Measurements from ENCODE around the gene XPR1. TPM values are rescaled to one million over a fixed set of nuclear protein-coding genes. Genes with fewer than 3 reads are reported as not detected.

Gene XPR1
- total RNA-seq, 1 donor from 2014 or later = 62.6 TPM

GRCh38 chr1:180598333-180598974 is 33.4 kb upstream of the XPR1 start:
- DNase-seq (ENCODE audit: low spot score, unreplicated experiment) = no peak
- Mint-ChIP-seq H3K27me3 (no peaks in the 10 kb centered on the region), H3K36me3 (ENCODE audit: insufficient read depth) (no peaks in the 10 kb centered on the region), H3K4me1 (ENCODE audit: low read depth) (peaks cover 25% of the 10 kb centered on the region), H3K4me3 (ENCODE audit: low read depth) (no peak overlapping the region), H3K27ac (peak overlapping the region; percentile 50), H3K9me3 (ENCODE audit: low read depth) (no peaks in the 10 kb centered on the region)
- TF ChIP-seq CTCF (IDR thresholded peaks at IDR 0.05; ENCODE audit: unreplicated experiment) = no peak

- no peak for TF ChIP-seq CTCF (IDR thresholded peaks at IDR 0.05; ENCODE audit: unreplicated experiment)
- Mint-ChIP-seq H3K27ac (no peak overlapping the region), H3K27me3 (no peaks in the 10 kb centered on the region)
These were observed 31.5 kb upstream of the XPR1 start for GRCh38 chr1:180600343-180600742.

GRCh38 chr1:180601512-180601911 is 30.3 kb upstream of the XPR1 start:
- peaks cover 17% of the 10 kb centered on the region for H3K4me1 Mint-ChIP-seq (ENCODE audit: low read depth)
- no peak overlapping the region for H3K27ac Mint-ChIP-seq
- H3K27me3 Mint-ChIP-seq = no peaks in the 10 kb centered on the region
- no peak overlapping the region for H3K4me3 Mint-ChIP-seq (ENCODE audit: low read depth)
- no peak for DNase-seq (ENCODE audit: low spot score, unreplicated experiment)
- no peaks in the 10 kb centered on the region for H3K36me3 Mint-ChIP-seq (ENCODE audit: insufficient read depth)
- no peaks in the 10 kb centered on the region for H3K9me3 Mint-ChIP-seq (ENCODE audit: low read depth)
- TF ChIP-seq CTCF (IDR thresholded peaks at IDR 0.05; ENCODE audit: unreplicated experiment) = no peak

More at GRCh38 chr1:180600343-180600742, 31.5 kb upstream of the XPR1 start:
- DNase-seq (ENCODE audit: low spot score, unreplicated experiment) = no peak
- Mint-ChIP-seq H3K4me1 (ENCODE audit: low read depth) (peaks cover 18% of the 10 kb centered on the region), H3K36me3 (ENCODE audit: insufficient read depth) (no peaks in the 10 kb centered on the region), H3K4me3 (ENCODE audit: low read depth) (no peak overlapping the region), H3K9me3 (ENCODE audit: low read depth) (no peaks in the 10 kb centered on the region)

GRCh38 chr1:180603223-180603849 is 28.5 kb upstream of the XPR1 start:
- Mint-ChIP-seq H3K27me3 (no peaks in the 10 kb centered on the region), H3K9me3 (ENCODE audit: low read depth) (no peaks in the 10 kb centered on the region), H3K4me3 (ENCODE audit: low read depth) (no peak overlapping the region), H3K27ac (no peak overlapping the region), H3K36me3 (ENCODE audit: insufficient read depth) (no peaks in the 10 kb centered on the region), H3K4me1 (ENCODE audit: low read depth) (peaks cover 12% of the 10 kb centered on the region)
- no peak for DNase-seq (ENCODE audit: low spot score, unreplicated experiment)
- TF ChIP-seq CTCF (IDR thresholded peaks at IDR 0.05; ENCODE audit: unreplicated experiment) = no peak

GRCh38 chr1:180603850-180604226 is 28.0 kb upstream of the XPR1 start:
- Mint-ChIP-seq H3K4me1 (ENCODE audit: low read depth) (peaks cover 7% of the 10 kb centered on the region), H3K27ac (no peak overlapping the region), H3K4me3 (ENCODE audit: low read depth) (no peak overlapping the region), H3K9me3 (ENCODE audit: low read depth) (no peaks in the 10 kb centered on the region), H3K36me3 (ENCODE audit: insufficient read depth) (no peaks in the 10 kb centered on the region), H3K27me3 (no peaks in the 10 kb centered on the region)
- no peak for DNase-seq (ENCODE audit: low spot score, unreplicated experiment)
- no peak for TF ChIP-seq CTCF (IDR thresholded peaks at IDR 0.05; ENCODE audit: unreplicated experiment)
